Measurements from ENCODE around the gene SYT12. TPM values are rescaled to one million over a fixed set of nuclear protein-coding genes. Genes with fewer than 3 reads are reported as not detected.

The SYT12 gene
- total and polyA plus RNA-seq, 2 of the 13 experiments (the other 11 are each of a cell fraction or from before 2014, with no cell fraction given) = 0.01 to 0.02 TPM

DNA sequence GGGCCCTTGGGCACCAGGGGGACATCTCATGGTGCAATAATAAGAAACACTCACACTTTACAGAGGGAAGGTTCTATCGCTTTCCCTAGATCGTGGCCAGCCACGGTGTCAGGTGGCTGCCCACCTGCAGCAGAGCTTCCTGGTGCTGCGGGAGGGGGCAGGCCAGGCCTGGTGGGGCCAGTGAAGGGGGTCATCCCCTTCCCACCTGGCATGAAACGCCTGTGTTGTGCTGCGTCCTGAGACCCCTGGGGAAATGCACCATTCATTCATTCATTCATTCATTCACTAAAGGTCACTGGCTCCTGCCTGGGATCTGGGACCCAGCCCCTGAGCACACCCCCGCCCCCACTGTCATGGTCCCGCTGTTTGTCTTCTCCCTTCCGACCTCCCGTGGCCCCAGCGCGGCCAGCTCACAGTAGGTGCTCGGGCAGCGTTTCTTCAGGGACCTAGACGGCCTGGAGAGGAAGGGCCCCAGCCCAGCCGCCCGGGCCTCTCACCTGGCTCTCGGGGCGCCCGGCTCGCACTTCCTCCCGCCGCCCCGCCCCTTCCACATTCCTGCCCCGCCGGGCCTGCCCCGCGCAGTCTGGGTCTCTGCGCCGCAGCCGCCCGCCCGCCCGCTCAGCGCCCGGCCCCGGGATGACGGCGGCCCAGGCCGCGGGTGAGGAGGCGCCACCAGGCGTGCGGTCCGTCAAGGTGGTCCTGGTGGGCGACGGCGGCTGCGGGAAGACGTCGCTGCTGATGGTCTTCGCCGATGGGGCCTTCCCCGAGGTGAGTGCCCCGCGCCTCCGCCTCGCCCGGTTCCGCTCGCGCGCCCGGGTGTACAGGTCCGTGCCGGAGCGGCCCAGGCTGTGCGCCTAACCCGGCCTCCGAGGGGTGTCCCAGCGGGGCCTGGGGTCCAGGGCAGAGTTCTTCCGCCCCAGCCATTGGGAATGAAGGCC, 33.6 kb downstream of the SYT12 start, which contains the start of gene RHOD (continued):
- TF ChIP-seq CREB3 (CRISPR knock-in tag; IDR thresholded peaks at IDR 0.05) (0 out of 2 replicates have a peak, but pooled peaks have one; percentile 39), KLF6 (CRISPR knock-in tag; IDR thresholded peaks at IDR 0.05) (no peak), ZSCAN21 (CRISPR knock-in tag; IDR thresholded peaks at IDR 0.05; ENCODE audit: borderline replicate concordance) (peak; percentile 75; the same call in 1 of the 2 replicates), ZSCAN30 (CRISPR knock-in tag; IDR thresholded peaks at IDR 0.05) (no peak), THAP9 (CRISPR knock-in tag; IDR thresholded peaks at IDR 0.05; ENCODE audit: borderline replicate concordance) (no peak), GABPA (IDR thresholded peaks at IDR 0.05; ENCODE audit: low read depth, low read length) (peak; percentile 32; the same call in 1 of the 2 replicates), GABPA (CRISPR knock-in tag; IDR thresholded peaks at IDR 0.05; ENCODE audit: low read depth) (no peak), NONO (IDR thresholded peaks at IDR 0.05) (no peak), NONO (CRISPR knock-in tag; conservative IDR thresholded peaks at IDR 0.05) (0 out of 2 replicates have a peak, but pooled peaks have one; percentile 25), ZNF678 (CRISPR knock-in tag; IDR thresholded peaks at IDR 0.05) (0 out of 2 replicates have a peak, but pooled peaks have one; percentile 20), SKI (IDR thresholded peaks at IDR 0.05; ENCODE audit: partially characterized antibody) (peak; percentile 15), SOX6 (IDR thresholded peaks at IDR 0.05) (no peak), SOX6 (CRISPR knock-in tag; IDR thresholded peaks at IDR 0.05) (no peak), ONECUT2 (CRISPR knock-in tag; IDR thresholded peaks at IDR 0.05) (no peak), TGIF2 (CRISPR knock-in tag; IDR thresholded peaks at IDR 0.05) (no peak), MEIS2 (CRISPR knock-in tag; IDR thresholded peaks at IDR 0.05) (peak; percentile 56; the same call in 1 of the 2 replicates), ZNF24 (IDR thresholded peaks at IDR 0.05) (peak; percentile 88), ZNF687 (CRISPR knock-in tag; IDR thresholded peaks at IDR 0.05) (peak; percentile 77), ZNF546 (CRISPR knock-in tag; conservative IDR thresholded peaks at IDR 0.05) (peak; percentile 68; the same call in 1 of the 2 replicates), MXI1 (IDR thresholded peaks at IDR 0.05; ENCODE audit: borderline replicate concordance, low read depth, low read length) (no peak), ARNTL (CRISPR knock-in tag; IDR thresholded peaks at IDR 0.05) (0 out of 2 replicates have a peak, but pooled peaks have one; percentile 24)

All from HepG2 (cell line).